Small intestine (tissue), 7 donors: ENCODE data around the gene PTCHD4. TPM values are rescaled to one million over a fixed set of nuclear protein-coding genes. Genes with fewer than 3 reads are reported as not detected.
"Not testable (repeated sequence)": the region's sequence is repeated elsewhere in the genome, so short reads cannot be mapped to it uniquely, and the experiment has no call there.

Source experiments
- DNase-seq, 2 donors: peaks; one replicate each; pipeline versions ENCODE4 v3.0.0 to v3.0.0-alpha.2; 2013
- FAIRE-seq: peaks from 2 replicates; lab custom pipeline; 2012; peaks lifted over from hg19 to GRCh38; lab: Jason Lieb, UNC
- H3K27ac ChIP-seq, 3 donors: one replicate each; pipeline ENCODE4 v1.5.1; 2013; ENCODE audit warnings: low read length in 2 of 3, mild to moderate bottlenecking in 2 of 3, control low read depth in 1 of 3, inconsistent platforms in 1 of 3, low read depth in 1 of 3, moderate library complexity in 1 of 3
- H3K27me3 ChIP-seq, 3 donors: one replicate each; pipeline ENCODE4 v1.6.1; 2013; ENCODE audit warnings: low read length in 3 of 3, inconsistent platforms in 1 of 3; ENCODE audit not compliant: control insufficient read depth in 3 of 3, insufficient read depth in 3 of 3
- H3K36me3 ChIP-seq, 3 donors: one replicate each; pipeline ENCODE4 v1.6.1; 2013; ENCODE audit warnings: low read length in 3 of 3, inconsistent platforms in 1 of 3, low read depth in 1 of 3, mild to moderate bottlenecking in 1 of 3, moderate library complexity in 1 of 3; ENCODE audit not compliant: control insufficient read depth in 3 of 3, insufficient read depth in 2 of 3
- H3K4me1 ChIP-seq, 3 donors: one replicate each; pipeline ENCODE4 v1.6.1; 2013; ENCODE audit warnings: low read length in 2 of 3, inconsistent platforms in 1 of 3, low read depth in 1 of 3, mild to moderate bottlenecking in 1 of 3, moderate library complexity in 1 of 3; ENCODE audit not compliant: control insufficient read depth in 3 of 3, insufficient read depth in 2 of 3
- H3K4me3 ChIP-seq, 3 donors: one replicate each; pipeline ENCODE4 v1.5.1; 2013; ENCODE audit warnings: low read length in 3 of 3, control low read depth in 1 of 3, inconsistent platforms in 1 of 3, low read depth in 1 of 3, mild to moderate bottlenecking in 1 of 3, moderate library complexity in 1 of 3
- H3K9me3 ChIP-seq, 2 donors: one replicate each; pipeline ENCODE4 v1.6.1; 2013; ENCODE audit warnings: low read depth in 1 of 2, low read length in 1 of 2; ENCODE audit not compliant: control insufficient read depth in 2 of 2, insufficient read depth in 1 of 2
- WGBS, 3 donors: extraction: QIAGEN DNeasy Blood & Tissue Kit; methylation state at CpG; one replicate each; pipeline ENCODE4 v1.1.7; 2013; 5-methylcytosine and 5-hydroxymethylcytosine counted together
- polyA plus RNA-seq, 4 donors: library from polyadenylated mRNA; stranded (reverse) in 3 of 4; unstranded in 1 of 4; fragments of 200-250 nt in 3 of 4; fragments of 120-200 nt in 1 of 4; gene quantifications; one replicate each; pipeline versions ENCODE4 v1.2.1 to v1.2.3, GENCODE V29; 2013
- donor health status: healthy with polysubstance abuse.
- donor health status: control.
- donor health status: control.
- donor health status: Bipolar disorder and iron deficiency.
- donor health status: healthy.

Gene PTCHD4
- polyA plus RNA-seq, 4 donors = 0.04 TPM; not detected in 3

GRCh38 chr6:48110436-48111142 lies 408 bp downstream of the PTCHD4 start:
- Histone ChIP-seq H3K27ac (no peak overlapping the region), H3K4me3 (no peak overlapping the region), H3K9me3 (no peaks in the 10 kb centered on the region), H3K27me3 (no peaks in the 10 kb centered on the region), H3K4me1 (no peaks in the 10 kb centered on the region), H3K36me3 (no peaks in the 10 kb centered on the region)
- DNase-seq = no peak
- FAIRE-seq = no peak
- 83 to 94% (median 91%) methylated on average over 2 of the region's 2 CpGs for WGBS, 3 donors

DNA sequence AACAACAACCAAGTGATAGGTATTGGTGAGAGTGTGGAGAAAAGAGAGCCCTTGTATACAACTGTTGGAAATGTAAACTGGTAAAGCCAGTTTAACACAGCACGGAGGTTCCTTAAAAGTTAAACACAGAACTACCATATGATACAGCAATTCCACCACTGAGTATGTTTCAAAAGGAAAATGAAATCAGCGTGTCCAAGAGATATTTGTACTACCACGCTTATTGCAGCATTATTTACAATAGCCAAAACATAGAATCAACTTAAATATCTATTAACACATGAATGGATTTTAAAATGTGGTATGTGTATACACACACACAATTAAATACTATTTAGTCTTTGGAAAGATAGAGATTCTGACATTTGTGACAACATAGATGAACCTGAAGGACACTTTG lies 1.1 kb downstream of the PTCHD4 start:
- Histone ChIP-seq H3K9me3 (no peaks in the 10 kb centered on the region), H3K27ac (no peak overlapping the region), H3K4me3 (no peak overlapping the region), H3K4me1 (no peaks in the 10 kb centered on the region), H3K27me3 (no peaks in the 10 kb centered on the region), H3K36me3 (no peaks in the 10 kb centered on the region)
- DNase-seq (no peak), FAIRE-seq (no peak)
- WGBS, 3 donors = 40 to 54% (median 46%) methylated on average over 3 of the region's 3 CpGs

- WGBS, 3 donors = 77 to 86% (median 82%) methylated on average over 17 of the region's 17 CpGs
- not testable (repeated sequence) for H3K27ac ChIP-seq, FAIRE-seq
These were observed 8.4 kb downstream of the PTCHD4 start for GRCh38 chr6:48102476-48103195.

DNA sequence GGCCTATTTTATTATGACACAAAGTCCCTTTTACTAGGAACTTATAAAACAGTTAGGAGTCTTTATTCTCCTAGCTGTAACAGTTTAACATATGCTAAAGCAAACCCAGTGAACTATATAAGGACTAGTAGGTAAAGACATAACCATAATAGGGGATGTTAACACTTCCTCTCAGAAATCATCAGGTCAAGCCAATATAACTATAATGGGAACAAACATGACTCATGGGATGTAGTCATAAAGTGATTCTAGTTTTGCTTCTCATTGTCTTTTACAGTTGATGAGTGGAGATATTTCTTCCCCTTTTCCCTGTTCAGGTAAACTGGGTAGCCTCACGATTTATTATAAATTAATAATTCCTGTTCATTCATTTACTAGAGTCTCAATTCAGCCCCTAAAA lies 9.7 kb downstream of the PTCHD4 start:
- H3K27ac ChIP-seq = no peak overlapping the region
- H3K4me3 ChIP-seq = no peak overlapping the region
- no peaks in the 10 kb centered on the region for H3K9me3 ChIP-seq
- no peaks in the 10 kb centered on the region for H3K4me1 ChIP-seq
- H3K36me3 ChIP-seq = no peaks in the 10 kb centered on the region
- DNase-seq = no peak
- FAIRE-seq = no peak
- WGBS, 3 donors = 71 to 83% (median 83%) methylated on average over 1 of the region's 1 CpG
- H3K27me3 ChIP-seq = no peaks in the 10 kb centered on the region

More at GRCh38 chr6:48102476-48103195, 8.4 kb downstream of the PTCHD4 start:
- H3K27me3 ChIP-seq, H3K9me3 ChIP-seq, H3K4me1 ChIP-seq, H3K4me3 ChIP-seq, H3K36me3 ChIP-seq, DNase-seq: not testable (repeated sequence)

- Histone ChIP-seq H3K27me3 (no peaks in the 10 kb centered on the region), H3K36me3 (no peaks in the 10 kb centered on the region), H3K9me3 (no peaks in the 10 kb centered on the region), H3K27ac (no peak overlapping the region), H3K4me3 (no peak overlapping the region), H3K4me1 (no peaks in the 10 kb centered on the region)
- DNase-seq (no peak), FAIRE-seq (no peak)
- WGBS, 3 donors = 56 to 64% (median 58%) methylated on average over 4 of the region's 4 CpGs
These were observed 10.5 kb downstream of the PTCHD4 start for GRCh38 chr6:48100588-48100895.

DNA sequence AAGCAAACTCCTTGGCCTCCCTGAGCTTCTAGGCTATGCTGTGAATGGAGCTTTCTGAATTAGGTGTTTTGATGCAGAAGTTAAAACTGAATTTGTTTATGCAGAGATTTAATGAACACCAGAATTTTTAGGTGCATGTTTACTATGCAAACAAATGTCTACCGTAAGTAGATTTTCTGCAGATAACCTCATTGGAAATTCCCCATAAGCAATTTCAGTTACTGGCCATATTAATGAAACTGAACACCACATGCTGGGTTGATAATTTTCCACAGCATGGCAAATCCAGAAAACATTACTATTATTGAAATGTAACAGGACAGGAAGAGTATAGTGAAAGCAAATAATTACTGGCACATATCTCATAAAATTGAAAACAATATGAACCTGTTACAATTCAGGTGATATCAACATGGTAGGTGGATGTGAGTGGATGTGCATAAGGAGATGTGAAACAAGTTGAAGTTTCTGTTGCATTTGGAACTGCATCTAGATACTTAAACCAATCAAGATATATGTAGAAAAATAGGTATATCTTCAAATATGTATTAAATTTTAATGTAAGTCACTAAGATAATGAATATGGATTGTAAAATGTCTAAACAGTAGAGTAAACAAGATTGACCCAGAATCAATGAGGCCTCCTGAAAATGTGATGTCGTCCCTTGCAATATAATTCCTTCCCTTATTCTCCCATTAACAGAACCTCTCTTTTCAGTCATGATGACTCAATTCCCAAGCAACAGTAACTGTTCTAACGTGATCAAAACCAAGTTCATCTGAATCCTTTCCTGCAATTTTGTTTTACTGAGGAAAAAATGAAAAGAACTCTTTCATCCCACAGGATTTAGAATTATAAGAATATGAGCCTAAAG lies 11.0 kb downstream of the PTCHD4 start:
- no peaks in the 10 kb centered on the region for H3K9me3 ChIP-seq
- no peak for FAIRE-seq
- DNase-seq = no peak
- H3K4me3 ChIP-seq = no peak overlapping the region
- 48 to 65% (median 56%) methylated on average over 3 of the region's 3 CpGs for WGBS, 3 donors
- no peaks in the 10 kb centered on the region for H3K36me3 ChIP-seq
- H3K4me1 ChIP-seq = no peaks in the 10 kb centered on the region
- no peak overlapping the region for H3K27ac ChIP-seq
- H3K27me3 ChIP-seq = no peaks in the 10 kb centered on the region

GRCh38 chr6:48098923-48099322 lies 12.1 kb downstream of the PTCHD4 start:
- FAIRE-seq (no peak), DNase-seq (no peak)
- 68 to 76% (median 72%) methylated on average over 3 of the region's 3 CpGs for WGBS, 3 donors
- H3K27me3 ChIP-seq = no peaks in the 10 kb centered on the region
- no peaks in the 10 kb centered on the region for H3K4me1 ChIP-seq
- no peaks in the 10 kb centered on the region for H3K36me3 ChIP-seq
- no peak overlapping the region for H3K4me3 ChIP-seq
- H3K9me3 ChIP-seq = no peaks in the 10 kb centered on the region
- H3K27ac ChIP-seq = no peak overlapping the region

DNA sequence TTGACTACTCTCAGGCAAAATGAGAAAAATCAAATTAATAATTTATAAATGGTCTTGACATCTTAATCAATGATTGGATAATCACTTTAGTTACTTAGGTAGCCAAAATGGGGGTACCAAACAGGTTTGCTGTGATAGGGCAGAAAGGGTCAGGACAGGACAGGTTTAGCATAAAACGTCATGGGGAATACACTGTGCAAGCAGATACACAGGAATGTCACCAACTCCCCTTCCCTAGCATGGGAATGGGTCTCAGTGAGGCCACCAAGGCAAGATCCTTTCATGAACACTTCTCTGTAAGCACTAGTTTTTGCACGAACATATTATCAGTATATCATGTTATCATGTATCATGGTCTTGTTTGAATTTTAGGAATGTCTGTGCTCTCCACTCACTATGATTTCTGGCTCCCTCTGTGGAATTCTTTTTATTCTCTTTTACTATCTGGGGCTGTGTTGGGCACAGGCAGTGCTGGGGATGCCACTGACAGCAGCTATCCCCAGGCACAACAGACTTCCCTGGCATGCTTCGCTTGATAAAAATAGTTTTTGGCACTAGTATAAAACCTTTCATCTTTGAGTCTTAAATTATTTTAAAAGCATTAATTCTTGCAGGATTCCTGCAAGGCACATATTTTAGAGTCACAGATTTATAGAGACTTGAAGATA lies 18.3 kb downstream of the PTCHD4 start:
- Histone ChIP-seq H3K9me3 (no peaks in the 10 kb centered on the region), H3K27ac (no peak overlapping the region), H3K4me3 (no peak overlapping the region), H3K36me3 (no peaks in the 10 kb centered on the region), H3K4me1 (no peaks in the 10 kb centered on the region), H3K27me3 (no peaks in the 10 kb centered on the region)
- 52 to 65% (median 54%) methylated on average over 3 of the region's 3 CpGs for WGBS, 3 donors
- no peak for FAIRE-seq
- no peak for DNase-seq
